Osteoblast (primary cell): ENCODE data around the gene FANCI. TPM values are rescaled to one million over a fixed set of nuclear protein-coding genes. Genes with fewer than 3 reads are reported as not detected.

Experiments used
- DNase-seq: peaks from one replicate; pipeline ENCODE4 v3.0.0; 2011; ENCODE audit warnings: low spot score, mixed read lengths; ENCODE audit not compliant: insufficient read length; ENCODE audit errors: missing footprints
- H2AFZ ChIP-seq: 2 replicates; pipeline ENCODE4 v1.6.0; 2011; ENCODE audit warnings: mild to moderate bottlenecking, low read length
- H3K27ac ChIP-seq: 2 replicates; pipeline ENCODE4 v1.5.1; 2011; ENCODE audit warnings: mild to moderate bottlenecking, low read depth, low read length, moderate library complexity
- H3K27me3 ChIP-seq: 2 replicates; pipeline ENCODE4 v1.6.0; 2012; ENCODE audit warnings: mild to moderate bottlenecking, control low read depth, inconsistent platforms, low read length, moderate library complexity; ENCODE audit not compliant: insufficient read depth
- H3K36me3 ChIP-seq: 2 replicates; pipeline ENCODE4 v1.5.1; 2011; ENCODE audit warnings: mild to moderate bottlenecking, low read length, control low read depth, moderate library complexity; ENCODE audit not compliant: insufficient read depth
- H3K4me1 ChIP-seq: 2 replicates; pipeline ENCODE4 v1.5.1; 2011; ENCODE audit warnings: mild to moderate bottlenecking, low read length, control low read depth, moderate library complexity; ENCODE audit not compliant: insufficient read depth
- H3K4me2 ChIP-seq: 2 replicates; pipeline ENCODE4 v1.6.0; 2011; ENCODE audit warnings: mild to moderate bottlenecking, low read length; ENCODE audit not compliant: insufficient read depth
- H3K4me3 ChIP-seq: fragments of 200-600 bp; sonication (generic); 3 replicates; pipeline ENCODE4 v1.5.1; 2012; ENCODE audit warnings: mild to moderate bottlenecking, low read length, inconsistent platforms; ENCODE audit not compliant: insufficient read depth
- H3K79me2 ChIP-seq: 2 replicates; pipeline ENCODE4 v1.6.0; 2012; ENCODE audit warnings: mild to moderate bottlenecking, low read length, control low read depth, inconsistent platforms; ENCODE audit not compliant: insufficient read depth
- H3K9me3 ChIP-seq: 2 replicates; pipeline ENCODE4 v1.5.1; 2011; ENCODE audit warnings: low read depth, low read length, control low read depth
- H4K20me1 ChIP-seq: 2 replicates; pipeline ENCODE4 v1.6.0; 2012; ENCODE audit warnings: mild to moderate bottlenecking, low read length, control low read depth; ENCODE audit not compliant: insufficient read depth
- total RNA-seq: library from RNA; depleted of rRNA; stranded (reverse); fragments of >200 nt; gene quantifications from 2 replicates; pipeline ENCODE4 v1.2.3, GENCODE V29; 2012
- TF ChIP-seq, protein P1 (sequence below): IDR thresholded peaks from 2 replicates; pipeline ENCODE4 v1.5.1; 2011; ENCODE audit warnings: mild to moderate bottlenecking, low read depth, low read length, moderate library complexity; ENCODE audit errors: extremely low read depth

FANCI gene
- total RNA-seq, 1 donor = 59.4 TPM

GRCh38 chr15:89305395-89305794, 61.6 kb downstream of the FANCI start:
- peaks cover 2% of the 10 kb centered on the region for H3K9me3 ChIP-seq
- peaks cover 21% of the 10 kb centered on the region for H3K36me3 ChIP-seq
- no peaks in the 10 kb centered on the region for H3K79me2 ChIP-seq

GRCh38 chr15:89307046-89307587, 63.3 kb downstream of the FANCI start:
- DNase-seq = peak; percentile 92
- Histone ChIP-seq H4K20me1 (no peaks in the 10 kb centered on the region), H3K4me2 (peak overlapping the region; percentile 8), H3K36me3 (peaks cover 17% of the 10 kb centered on the region), H3K4me3 (no peak overlapping the region), H3K27me3 (no peaks in the 10 kb centered on the region), H2AFZ (peak overlapping the region; percentile 37), H3K79me2 (no peaks in the 10 kb centered on the region), H3K27ac (peak overlapping the region; percentile 68), H3K4me1 (peaks cover 18% of the 10 kb centered on the region), H3K9me3 (peaks cover 2% of the 10 kb centered on the region)
- TF ChIP-seq, protein P1, sequence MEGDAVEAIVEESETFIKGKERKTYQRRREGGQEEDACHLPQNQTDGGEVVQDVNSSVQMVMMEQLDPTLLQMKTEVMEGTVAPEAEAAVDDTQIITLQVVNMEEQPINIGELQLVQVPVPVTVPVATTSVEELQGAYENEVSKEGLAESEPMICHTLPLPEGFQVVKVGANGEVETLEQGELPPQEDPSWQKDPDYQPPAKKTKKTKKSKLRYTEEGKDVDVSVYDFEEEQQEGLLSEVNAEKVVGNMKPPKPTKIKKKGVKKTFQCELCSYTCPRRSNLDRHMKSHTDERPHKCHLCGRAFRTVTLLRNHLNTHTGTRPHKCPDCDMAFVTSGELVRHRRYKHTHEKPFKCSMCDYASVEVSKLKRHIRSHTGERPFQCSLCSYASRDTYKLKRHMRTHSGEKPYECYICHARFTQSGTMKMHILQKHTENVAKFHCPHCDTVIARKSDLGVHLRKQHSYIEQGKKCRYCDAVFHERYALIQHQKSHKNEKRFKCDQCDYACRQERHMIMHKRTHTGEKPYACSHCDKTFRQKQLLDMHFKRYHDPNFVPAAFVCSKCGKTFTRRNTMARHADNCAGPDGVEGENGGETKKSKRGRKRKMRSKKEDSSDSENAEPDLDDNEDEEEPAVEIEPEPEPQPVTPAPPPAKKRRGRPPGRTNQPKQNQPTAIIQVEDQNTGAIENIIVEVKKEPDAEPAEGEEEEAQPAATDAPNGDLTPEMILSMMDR = no peak

More at GRCh38 chr15:89305395-89305794, 61.6 kb downstream of the FANCI start:
- Histone ChIP-seq H3K4me1 (peaks cover 18% of the 10 kb centered on the region), H2AFZ (no peak overlapping the region), H4K20me1 (no peaks in the 10 kb centered on the region), H3K27me3 (no peaks in the 10 kb centered on the region), H3K4me2 (no peak overlapping the region), H3K27ac (no peak overlapping the region), H3K4me3 (no peak overlapping the region)
- TF ChIP-seq, protein P1 = no peak
- no peak for DNase-seq

DNA sequence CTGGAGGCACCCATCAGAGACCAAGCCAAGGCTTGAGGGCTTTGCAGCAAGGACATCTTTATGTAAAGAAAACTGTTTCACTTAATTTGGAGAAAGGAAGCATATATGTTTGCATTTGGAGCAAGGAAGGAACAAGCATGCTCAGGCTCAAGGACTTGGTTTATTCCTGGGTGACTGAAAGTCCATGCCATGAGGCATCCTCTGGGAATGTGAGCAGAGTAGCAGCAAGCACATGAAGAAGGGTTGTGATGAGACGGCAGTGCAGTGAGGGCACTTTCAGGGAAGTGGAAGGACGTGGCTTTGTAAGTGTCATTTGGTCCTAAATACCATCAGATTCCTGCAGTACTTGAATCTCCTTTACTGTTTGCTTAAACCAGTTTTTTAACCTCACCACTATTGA, 64.0 kb downstream of the FANCI start:
- Histone ChIP-seq H3K4me1 (peaks cover 18% of the 10 kb centered on the region), H3K9me3 (peaks cover 2% of the 10 kb centered on the region), H3K4me2 (peak overlapping the region; percentile 8), H3K79me2 (no peaks in the 10 kb centered on the region), H2AFZ (no peak overlapping the region), H4K20me1 (no peaks in the 10 kb centered on the region), H3K27me3 (no peaks in the 10 kb centered on the region), H3K36me3 (peaks cover 19% of the 10 kb centered on the region), H3K4me3 (no peak overlapping the region), H3K27ac (no peak overlapping the region)
- DNase-seq = peak; percentile 59
- TF ChIP-seq, protein P1 = no peak

GRCh38 chr15:89308236-89308635, 64.5 kb downstream of the FANCI start:
- Histone ChIP-seq H3K4me3 (no peak overlapping the region), H3K4me1 (peaks cover 18% of the 10 kb centered on the region), H3K36me3 (peaks cover 22% of the 10 kb centered on the region), H3K9me3 (peaks cover 2% of the 10 kb centered on the region), H4K20me1 (no peaks in the 10 kb centered on the region), H3K4me2 (peak overlapping the region; percentile 4), H3K79me2 (no peaks in the 10 kb centered on the region), H2AFZ (no peak overlapping the region), H3K27me3 (no peaks in the 10 kb centered on the region), H3K27ac (no peak overlapping the region)
- DNase-seq = peak; percentile 10
- TF ChIP-seq, protein P1 = no peak
